Epithelial cell of prostate (primary cell): ENCODE results near the gene RABAC1.

ENCODE experiments used
- DNase-seq: peaks from one replicate; pipeline ENCODE4 v3.0.0-alpha.2; 2011; ENCODE audit warnings: low read depth, low spot score
- H3K27ac ChIP-seq: fragments of 450-650 bp; 2 replicates; pipeline ENCODE4 v1.5.1; 2017; ENCODE audit warnings: mild to moderate bottlenecking

The RABAC1 gene

DNA sequence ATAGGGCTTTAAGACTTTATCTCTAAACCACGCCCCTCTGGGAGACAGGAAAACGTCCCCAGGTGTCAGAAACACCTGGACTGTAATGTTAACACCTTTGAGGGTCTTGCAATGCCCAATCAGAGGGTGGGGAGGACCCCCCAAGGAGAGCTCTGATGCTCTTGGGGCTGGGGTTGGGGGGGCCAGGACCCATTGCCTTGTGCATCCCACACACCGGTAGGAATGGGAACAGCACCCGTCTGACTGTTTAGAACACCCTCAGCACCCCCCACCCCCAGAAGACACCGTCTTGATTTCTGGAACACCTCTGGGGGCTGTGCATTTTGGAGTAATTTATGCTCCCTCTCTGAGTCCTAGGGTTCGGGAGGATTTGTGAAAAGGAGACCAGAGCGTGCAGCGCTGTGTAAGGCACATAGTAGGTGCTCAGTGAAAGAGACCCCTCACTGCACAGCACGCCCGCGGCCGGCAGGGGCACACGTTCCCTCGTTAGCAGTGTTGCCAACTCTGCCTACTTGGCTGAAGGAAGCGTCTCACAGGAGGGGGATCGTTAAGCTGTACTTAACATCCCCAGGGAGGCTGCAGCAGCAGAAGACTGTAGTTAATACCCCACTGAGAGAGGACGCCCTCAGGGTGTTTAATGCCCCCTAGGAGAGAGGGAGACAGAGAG is 28.1 kb downstream of the RABAC1 start:
- no peak overlapping the region for H3K27ac ChIP-seq
- DNase-seq = no peak

DNA sequence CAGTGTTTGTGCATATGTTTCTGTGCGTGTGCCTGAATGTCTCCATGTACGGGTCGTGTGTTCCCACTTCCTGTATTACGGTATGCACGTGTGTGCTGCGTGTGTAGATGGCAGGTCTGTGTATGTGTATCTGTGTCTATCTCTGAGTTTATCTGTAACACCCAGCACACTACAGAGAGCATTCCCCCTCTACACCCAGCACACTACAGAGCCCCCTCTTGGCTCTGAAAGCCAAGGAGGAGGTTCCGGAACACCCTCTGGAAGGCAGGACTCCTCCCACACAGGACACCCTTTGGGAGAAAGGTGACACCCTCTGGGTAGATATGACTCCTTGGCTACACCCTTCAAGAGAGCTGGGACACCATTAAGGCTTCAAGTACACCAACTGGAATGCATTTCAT is 28.8 kb downstream of the RABAC1 start:
- no peak overlapping the region for H3K27ac ChIP-seq
- no peak for DNase-seq

DNA sequence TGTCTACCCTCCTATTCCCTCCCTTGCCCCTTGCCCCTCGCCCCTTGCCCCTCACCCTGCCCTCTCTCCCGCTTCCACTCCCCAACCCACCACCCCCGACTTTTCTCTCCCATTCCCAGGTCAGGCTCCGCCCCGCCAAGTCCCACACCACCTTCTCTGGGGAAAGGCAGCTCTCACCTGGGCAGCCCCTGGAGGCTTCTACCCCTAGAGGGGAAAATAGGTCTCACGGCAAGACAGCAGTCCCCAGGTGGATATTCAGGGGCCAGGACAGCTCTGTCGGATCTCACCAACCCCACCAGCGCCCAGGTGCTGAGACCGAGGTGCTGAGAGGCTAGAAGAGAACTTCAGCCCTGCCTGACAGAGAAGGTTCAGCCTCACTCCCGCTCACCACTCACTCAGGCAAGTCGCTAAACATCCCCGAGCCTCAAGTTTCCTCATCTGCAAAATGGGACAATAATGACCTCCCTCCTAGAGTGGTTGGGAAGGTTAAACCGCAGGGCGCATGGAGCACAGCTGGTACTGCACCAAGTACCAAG is 29.5 kb downstream of the RABAC1 start:
- no peak overlapping the region for H3K27ac ChIP-seq
- no peak for DNase-seq

DNA sequence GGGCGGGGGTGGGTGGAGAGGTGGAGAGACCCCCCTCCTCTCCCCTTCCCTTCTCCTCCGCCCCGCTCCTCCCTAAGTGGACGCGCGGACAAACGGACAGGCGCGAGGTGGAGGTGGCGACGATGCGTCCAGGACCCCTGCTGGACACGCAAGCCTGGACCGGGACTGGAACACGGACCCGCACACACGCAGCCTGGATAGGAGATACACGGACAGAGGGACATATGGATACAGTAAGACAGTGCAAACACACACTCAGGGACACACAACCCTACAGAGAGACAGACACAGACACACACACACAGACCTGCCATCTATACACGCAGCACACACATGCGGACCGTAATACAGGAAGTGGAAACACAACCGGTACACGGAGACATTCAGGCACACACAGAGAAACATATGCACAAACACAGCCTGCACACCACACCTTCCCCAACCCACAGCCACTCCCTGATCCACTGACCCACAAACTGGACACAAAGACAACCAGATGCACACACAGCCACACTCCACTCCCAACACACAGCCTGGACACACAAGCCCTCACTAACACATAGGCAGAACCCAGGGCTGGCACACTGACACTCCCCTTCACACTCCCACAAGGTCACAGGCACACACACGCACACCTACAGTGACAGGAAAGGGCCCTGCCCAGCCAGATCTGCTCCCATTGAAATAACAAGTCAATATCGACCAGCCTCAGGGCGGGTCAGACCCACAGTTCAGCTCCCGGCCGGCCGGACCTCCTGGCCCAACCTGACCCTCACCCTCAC is 30.2 kb downstream of the RABAC1 start:
- H3K27ac ChIP-seq = no peak overlapping the region
- no peak for DNase-seq

- H3K27ac ChIP-seq = no peak within 1 kb of the TSS
- DNase-seq = no peak
Observed at GRCh38 chr19:41928221-41928683, 30.9 kb downstream of the RABAC1 start, which contains the start of gene ERFL. Gene ERFL (minus strand): TSS chr19:41928449. CDS start chr19:41912919, 15,530 bp downstream.

DNA sequence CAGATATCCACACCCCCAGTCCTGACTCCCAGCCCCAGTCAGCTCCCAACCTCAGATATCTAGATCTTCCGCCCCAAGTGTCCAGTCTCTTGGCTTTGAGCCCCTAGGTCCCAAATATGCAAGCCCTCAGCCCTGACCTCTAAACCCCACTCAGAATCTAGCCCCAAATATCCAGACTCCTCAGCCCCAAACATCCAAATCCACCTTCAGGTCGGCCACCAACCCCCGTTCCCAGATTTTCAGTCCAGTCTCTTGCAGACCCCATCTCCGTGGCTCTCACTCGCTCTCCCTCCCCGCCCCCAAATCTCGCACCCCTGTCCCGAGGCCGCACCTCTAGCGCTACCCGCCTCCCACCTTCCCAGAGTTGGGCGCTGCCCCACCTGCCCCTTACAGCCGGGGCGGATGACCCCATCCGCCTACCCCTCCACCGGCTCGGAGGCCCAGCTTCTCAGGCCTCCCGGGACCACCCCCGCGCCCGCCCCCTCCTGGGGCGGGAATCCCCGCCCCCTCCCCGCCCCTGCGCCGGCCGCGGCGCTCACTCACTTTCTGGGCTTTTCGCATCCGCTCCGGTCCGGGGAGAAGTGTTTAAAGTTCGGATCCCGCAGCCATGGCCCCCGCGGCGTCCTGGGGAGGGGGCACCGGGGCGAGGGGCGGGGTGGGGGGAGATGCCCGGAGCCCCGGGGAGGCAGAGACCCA is 31.5 kb downstream of the RABAC1 start:
- no peak overlapping the region for H3K27ac ChIP-seq
- no peak for DNase-seq

GRCh38 chr19:41926763-41927496 is 32.2 kb downstream of the RABAC1 start:
- no peak overlapping the region for H3K27ac ChIP-seq
- DNase-seq = no peak

- H3K27ac ChIP-seq = no peak overlapping the region
- no peak for DNase-seq
Observed at GRCh38 chr19:41926028-41926762, 32.9 kb downstream of the RABAC1 start.

DNA sequence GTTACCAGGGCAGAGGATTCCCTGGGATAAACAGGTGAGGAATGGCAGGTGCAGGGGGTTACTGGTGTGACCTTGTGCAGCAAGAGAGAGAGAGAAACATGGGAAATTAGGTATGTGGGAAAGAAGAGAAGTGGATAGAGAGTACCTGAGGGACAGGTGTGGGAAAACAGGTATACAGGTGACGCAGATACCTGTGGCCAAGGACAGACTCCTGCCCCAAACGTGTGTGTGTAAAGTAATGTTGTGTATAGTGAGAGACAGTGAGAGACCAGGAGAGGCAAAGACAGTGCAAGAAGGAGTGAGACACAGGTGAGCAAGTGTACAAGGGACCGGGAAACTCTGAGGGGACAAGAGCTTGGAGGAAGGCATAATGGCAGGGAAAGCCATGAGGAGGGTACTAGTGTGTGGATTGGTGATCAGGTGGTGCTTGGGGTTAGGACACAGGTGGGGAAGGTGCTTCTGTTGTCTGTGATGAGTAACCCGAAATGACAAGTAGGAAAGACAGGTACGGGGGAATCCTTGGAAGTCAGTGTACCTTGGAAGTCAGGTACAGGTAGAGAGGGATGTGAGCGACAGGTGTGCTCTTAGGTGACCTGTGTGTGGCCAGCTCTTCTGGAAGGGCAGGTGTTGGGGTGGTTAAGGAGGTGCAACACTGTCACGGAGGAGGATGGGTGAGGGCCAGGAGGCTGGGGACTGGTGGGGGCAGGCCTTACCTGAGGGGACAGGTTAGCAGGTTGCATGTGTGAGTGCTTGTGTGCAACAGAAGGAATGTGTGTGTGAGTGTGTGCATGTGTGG is 33.7 kb downstream of the RABAC1 start:
- no peak for DNase-seq
- H3K27ac ChIP-seq = no peak overlapping the region

DNA sequence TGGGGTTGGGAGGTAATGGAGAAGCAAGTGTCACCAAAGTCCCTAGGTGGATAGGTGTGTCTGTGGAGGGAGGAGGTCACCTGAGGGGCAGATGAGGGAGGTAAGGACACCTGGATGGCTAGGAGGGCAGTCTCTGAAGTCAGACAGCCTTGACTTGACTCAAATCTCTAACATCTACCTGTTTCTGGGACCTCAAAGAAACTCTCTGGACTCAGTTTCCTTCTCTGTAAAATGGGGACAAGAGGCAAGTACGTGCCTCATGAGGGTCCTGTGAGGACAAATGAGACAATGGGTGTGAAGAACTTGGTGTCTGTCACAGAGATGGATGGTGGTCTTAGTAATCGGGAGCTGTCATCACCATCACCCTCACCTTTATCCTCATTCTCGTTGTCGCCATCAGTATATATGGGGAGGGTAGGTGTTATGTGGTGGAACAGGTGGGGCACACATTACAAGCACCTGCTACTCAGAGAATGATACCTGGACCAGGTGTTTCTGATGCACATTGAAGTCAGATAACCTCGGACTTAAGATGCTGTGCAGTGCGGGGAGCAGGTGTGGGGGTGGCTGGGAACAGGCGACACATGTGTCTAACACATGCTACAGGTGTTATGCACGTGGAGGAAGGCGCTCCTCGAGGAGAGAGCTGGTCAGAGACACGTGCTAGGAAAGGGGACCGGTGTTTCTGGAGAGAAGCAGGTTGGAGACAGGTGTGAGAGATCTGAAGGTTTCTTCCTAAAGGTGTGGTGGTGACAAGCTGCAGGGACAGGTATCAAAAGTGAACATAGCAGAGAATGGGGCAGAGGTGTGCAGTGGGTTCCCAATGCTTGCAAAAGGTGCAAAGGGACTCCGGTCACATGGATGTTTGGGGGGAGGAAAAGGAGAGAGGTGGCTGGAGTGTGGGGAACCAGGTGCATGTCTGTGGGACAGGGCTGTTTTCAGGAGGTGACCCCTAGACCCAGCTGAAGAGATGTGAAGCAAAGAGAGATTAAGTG is 34.7 kb downstream of the RABAC1 start:
- DNase-seq = no peak
- H3K27ac ChIP-seq = no peak overlapping the region

DNA sequence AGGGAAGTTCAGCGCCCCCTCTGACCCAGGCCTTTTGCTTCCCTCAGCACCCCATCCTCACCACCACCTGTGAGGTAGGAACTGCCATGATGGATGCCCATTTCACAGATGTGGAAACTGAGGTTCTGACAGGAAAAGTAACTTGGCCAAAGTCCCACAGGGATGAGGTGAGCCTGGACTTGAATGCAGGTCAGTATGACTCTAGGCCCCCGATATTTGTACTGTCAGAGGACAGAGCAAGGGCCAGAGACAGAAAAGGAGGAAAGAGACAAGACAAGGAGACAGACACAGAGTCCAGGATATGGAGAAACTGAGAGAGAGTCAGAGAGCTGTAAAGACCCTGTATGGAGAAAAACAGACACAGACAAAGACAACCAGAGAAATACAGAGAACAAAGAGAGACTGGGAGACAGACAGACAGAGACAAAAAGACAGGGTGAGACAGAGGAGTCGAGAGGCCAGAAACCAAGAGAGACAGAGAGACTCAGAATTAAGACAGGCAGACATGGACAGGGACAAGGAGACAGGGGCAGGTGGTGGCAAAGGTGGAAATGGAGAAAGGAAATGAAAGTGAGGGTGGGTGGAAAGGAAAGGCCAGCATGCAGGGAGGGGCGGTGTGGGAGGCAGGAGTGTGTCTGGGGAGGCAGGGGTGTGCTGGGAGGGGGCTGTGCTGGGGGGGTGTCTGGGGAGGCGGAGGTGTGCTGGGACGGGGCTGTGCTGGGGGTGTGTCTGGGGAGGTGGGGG is 35.9 kb downstream of the RABAC1 start:
- no peak overlapping the region for H3K27ac ChIP-seq
- DNase-seq = no peak

DNA sequence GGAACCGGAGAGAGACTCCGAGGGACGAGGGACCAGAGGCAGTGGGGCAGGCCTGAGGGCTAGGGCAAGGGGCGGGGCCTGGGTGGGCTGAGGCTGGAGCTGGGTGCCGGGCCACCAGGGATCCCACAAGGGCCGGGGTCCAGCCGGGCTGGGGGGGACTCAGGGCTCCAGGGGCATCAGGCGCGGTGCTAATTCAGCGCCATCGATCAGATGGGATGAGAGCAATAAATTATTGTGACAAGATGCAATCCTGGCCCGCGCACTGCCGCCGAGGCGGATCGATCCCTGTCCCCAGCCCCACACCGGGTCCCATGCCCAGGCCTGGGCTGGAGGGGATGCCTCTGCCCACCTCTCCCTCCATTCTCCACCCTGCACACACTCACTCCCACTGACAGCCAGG is 36.5 kb downstream of the RABAC1 start:
- no peak for DNase-seq
- no peak overlapping the region for H3K27ac ChIP-seq

DNA sequence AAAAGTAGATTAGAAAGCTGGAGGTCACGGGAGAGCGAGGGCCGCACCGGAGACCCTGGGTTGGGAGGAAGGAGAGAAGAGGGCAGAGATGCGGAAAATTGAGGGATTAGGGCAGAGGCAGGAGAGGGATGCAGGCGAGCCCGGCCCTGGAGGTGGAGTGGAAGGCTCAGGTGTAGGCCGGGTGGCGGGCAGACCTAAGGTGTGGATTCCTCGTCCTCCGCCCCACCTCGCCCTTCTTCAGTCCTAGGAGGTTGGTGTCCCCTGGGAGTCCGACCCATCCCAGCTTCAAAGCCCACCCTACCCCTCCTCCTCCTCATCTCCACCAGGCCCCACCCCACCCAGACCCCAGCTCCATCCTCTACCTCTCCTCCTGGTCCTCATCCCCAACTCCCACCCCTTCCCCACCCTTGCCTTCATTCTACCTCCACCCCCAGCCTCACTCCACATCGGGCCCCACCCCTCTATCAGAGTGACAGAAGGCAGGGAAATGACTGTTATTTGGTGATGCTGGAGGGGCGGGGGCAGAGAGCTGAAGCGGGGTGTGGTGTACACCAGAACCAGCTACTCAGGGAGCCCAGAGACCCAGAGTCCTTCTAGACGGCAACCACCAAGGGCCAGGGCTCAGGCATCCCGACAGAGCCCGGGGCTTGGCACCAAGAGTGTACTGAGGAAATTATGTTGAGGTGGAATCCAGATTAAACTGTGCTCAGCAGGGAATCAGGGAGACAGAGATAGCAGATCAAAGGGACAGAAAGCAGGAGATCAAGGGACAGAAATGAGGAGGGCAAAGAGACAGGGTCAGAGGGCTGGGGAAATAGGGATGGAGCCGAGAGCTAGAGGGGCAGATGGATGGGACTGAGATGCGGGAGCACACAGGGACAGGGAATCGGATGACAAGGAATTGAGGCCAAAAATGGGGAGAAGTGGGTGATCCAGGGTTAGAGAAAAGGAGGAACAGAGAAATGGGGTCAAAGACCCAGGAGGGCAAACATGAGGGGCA is 37.2 kb downstream of the RABAC1 start:
- no peak for DNase-seq
- H3K27ac ChIP-seq = no peak overlapping the region

GRCh38 chr19:41920882-41921576 is 38.1 kb downstream of the RABAC1 start:
- H3K27ac ChIP-seq = no peak overlapping the region
- DNase-seq = no peak
